Neural progenitor cell (in vitro differentiated cells): ENCODE measurements around the gene NDRG3.

Source experiments
- EZH2 ChIP-seq: fragments of 200-600 bp; sonication (generic); IDR thresholded peaks from 2 replicates; pipeline ENCODE4 v1.6.1; 2017; ENCODE audit warnings: antibody characterized with exemption, mild to moderate bottlenecking, moderate library complexity
- EZH2phosphoT487 ChIP-seq: fragments of 200-600 bp; sonication (generic); IDR thresholded peaks from 2 replicates; pipeline ENCODE4 v1.6.1; 2017; ENCODE audit warnings: antibody characterized with exemption
- TF ChIP-seq, protein P1 (sequence below): fragments of 200-600 bp; sonication (generic); IDR thresholded peaks from 2 replicates; pipeline ENCODE4 v1.5.1; 2017; ENCODE audit warnings: antibody characterized with exemption, mild to moderate bottlenecking

DNA sequence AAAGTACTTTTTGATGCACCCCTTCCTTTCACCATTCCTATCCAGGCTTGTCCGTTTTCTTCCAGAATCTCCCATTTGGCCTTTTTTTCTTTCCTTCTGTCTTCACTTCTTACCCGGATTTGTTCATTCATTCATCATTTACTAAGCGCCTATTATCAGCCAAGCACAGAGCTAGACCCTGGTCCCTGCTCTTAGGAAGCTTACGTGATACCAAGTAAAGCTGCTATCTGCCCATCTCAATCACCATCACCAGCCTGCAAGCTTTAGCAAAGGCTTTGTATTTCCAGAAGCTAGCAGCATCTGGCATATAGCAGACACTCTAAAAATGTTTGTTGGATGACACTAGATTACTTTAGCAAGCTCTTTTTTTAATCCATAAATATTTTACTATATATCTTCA lies 4.8 kb downstream of the NDRG3 start:
- TF ChIP-seq, protein P1, sequence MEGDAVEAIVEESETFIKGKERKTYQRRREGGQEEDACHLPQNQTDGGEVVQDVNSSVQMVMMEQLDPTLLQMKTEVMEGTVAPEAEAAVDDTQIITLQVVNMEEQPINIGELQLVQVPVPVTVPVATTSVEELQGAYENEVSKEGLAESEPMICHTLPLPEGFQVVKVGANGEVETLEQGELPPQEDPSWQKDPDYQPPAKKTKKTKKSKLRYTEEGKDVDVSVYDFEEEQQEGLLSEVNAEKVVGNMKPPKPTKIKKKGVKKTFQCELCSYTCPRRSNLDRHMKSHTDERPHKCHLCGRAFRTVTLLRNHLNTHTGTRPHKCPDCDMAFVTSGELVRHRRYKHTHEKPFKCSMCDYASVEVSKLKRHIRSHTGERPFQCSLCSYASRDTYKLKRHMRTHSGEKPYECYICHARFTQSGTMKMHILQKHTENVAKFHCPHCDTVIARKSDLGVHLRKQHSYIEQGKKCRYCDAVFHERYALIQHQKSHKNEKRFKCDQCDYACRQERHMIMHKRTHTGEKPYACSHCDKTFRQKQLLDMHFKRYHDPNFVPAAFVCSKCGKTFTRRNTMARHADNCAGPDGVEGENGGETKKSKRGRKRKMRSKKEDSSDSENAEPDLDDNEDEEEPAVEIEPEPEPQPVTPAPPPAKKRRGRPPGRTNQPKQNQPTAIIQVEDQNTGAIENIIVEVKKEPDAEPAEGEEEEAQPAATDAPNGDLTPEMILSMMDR: no peak
- TF ChIP-seq EZH2phosphoT487 (no peak), EZH2 (no peak)
